ENCODE data around the gene CDAN1. TPM values are rescaled to one million over a fixed set of nuclear protein-coding genes. Genes with fewer than 3 reads are reported as not detected.
"Not testable (repeated sequence)": the region's sequence is repeated elsewhere in the genome, so short reads cannot be mapped to it uniquely, and the experiment has no call there.

The CDAN1 gene
- total RNA-seq, 3 donors from 2014 or later (not counting 1 experiment from before 2014, with no cell fraction given), result 18.1 to 36.9 (median 34.9) TPM

GRCh38 chr15:42686281-42686680 lies 50.6 kb downstream of the CDAN1 start:
- no peaks in the 10 kb centered on the region for H3K27me3 ChIP-seq (ENCODE audit: control insufficient read depth, insufficient read depth, low read length)
- H3K36me3 ChIP-seq (ENCODE audit: control insufficient read depth, insufficient read depth, low read length), result peaks cover 37% of the 10 kb centered on the region
- Mint-ChIP-seq H3K9me3 (no peaks in the 10 kb centered on the region), H3K27ac (no peak overlapping the region), H3K27me3 (ENCODE audit: low read depth in 2 of 2) (no peaks in the 10 kb centered on the region), H3K4me3 (no peak overlapping the region), H3K36me3 (no peaks in the 10 kb centered on the region), H3K4me1 (peaks cover 10 to 14% of the 10 kb centered on the region in 2 donors)
- DNase-seq (no peak), ATAC-seq (no peak)
- peaks cover 8% of the 10 kb centered on the region for H3K4me1 ChIP-seq (ENCODE audit: control insufficient read depth, insufficient read depth, low read length)
- H3K9me3 ChIP-seq (ENCODE audit: control insufficient read depth, insufficient read depth, low read length), result no peaks in the 10 kb centered on the region
- H3K4me3 ChIP-seq (ENCODE audit: low read length), result no peak overlapping the region
- no peak overlapping the region for H3K27ac ChIP-seq (ENCODE audit: low read length)
- WGBS (ENCODE audit: insufficient coverage), result 95% methylated on average over 8 of the region's 8 CpGs
- intact Hi-C loops (cut with micrococcal nuclease), result no loop called here
- TF ChIP-seq CTCF (IDR thresholded peaks at IDR 0.05), result no peak

- no peaks in the 10 kb centered on the region for H3K4me1 ChIP-seq (ENCODE audit: control insufficient read depth, insufficient read depth, low read length)
- no peak for DNase-seq
- TF ChIP-seq CTCF (IDR thresholded peaks at IDR 0.05), result no peak
- no peaks in the 10 kb centered on the region for H3K27me3 Mint-ChIP-seq (ENCODE audit: low read depth in 2 of 2)
- H3K27me3 ChIP-seq (ENCODE audit: control insufficient read depth, insufficient read depth, low read length), result no peaks in the 10 kb centered on the region
- WGBS (ENCODE audit: insufficient coverage), result 95% methylated on average over 6 of the region's 6 CpGs
- no peaks in the 10 kb centered on the region for H3K36me3 Mint-ChIP-seq
- H3K27ac Mint-ChIP-seq, result no peak overlapping the region
- intact Hi-C loops (cut with micrococcal nuclease), result no loop called here
- no peaks in the 10 kb centered on the region for H3K9me3 Mint-ChIP-seq
- H3K4me1 Mint-ChIP-seq, result no peaks in the 10 kb centered on the region
- H3K36me3 ChIP-seq (ENCODE audit: control insufficient read depth, insufficient read depth, low read length), result peaks cover 35% of the 10 kb centered on the region
- no peak overlapping the region for H3K27ac ChIP-seq (ENCODE audit: low read length)
- H3K4me3 ChIP-seq (ENCODE audit: low read length), result no peak overlapping the region
- H3K4me3 Mint-ChIP-seq, result no peak overlapping the region
- no peak for ATAC-seq
- no peaks in the 10 kb centered on the region for H3K9me3 ChIP-seq (ENCODE audit: control insufficient read depth, insufficient read depth, low read length)
Measured at GRCh38 chr15:42681119-42681518, 55.8 kb downstream of the CDAN1 start.

GRCh38 chr15:42680142-42680482 lies 56.8 kb downstream of the CDAN1 start:
- H3K36me3 Mint-ChIP-seq; H3K4me1 Mint-ChIP-seq; H3K4me1 ChIP-seq (ENCODE audit: control insufficient read depth, insufficient read depth, low read length); H3K9me3 Mint-ChIP-seq; H3K27me3 Mint-ChIP-seq (ENCODE audit: low read depth in 2 of 2); H3K27ac Mint-ChIP-seq; intact Hi-C loops (cut with micrococcal nuclease); H3K4me3 ChIP-seq (ENCODE audit: low read length); H3K27me3 ChIP-seq (ENCODE audit: control insufficient read depth, insufficient read depth, low read length); ATAC-seq; H3K27ac ChIP-seq (ENCODE audit: low read length); DNase-seq; H3K9me3 ChIP-seq (ENCODE audit: control insufficient read depth, insufficient read depth, low read length); H3K4me3 Mint-ChIP-seq: not testable (repeated sequence)
- peaks cover 39% of the 10 kb centered on the region for H3K36me3 ChIP-seq (ENCODE audit: control insufficient read depth, insufficient read depth, low read length)
- 84% methylated on average over 4 of the region's 5 CpGs for WGBS (ENCODE audit: insufficient coverage)

- H3K27ac ChIP-seq (ENCODE audit: low read length), result no peak overlapping the region
- no peak for DNase-seq
- H3K4me3 Mint-ChIP-seq, result no peak overlapping the region
- H3K4me1 ChIP-seq (ENCODE audit: control insufficient read depth, insufficient read depth, low read length), result no peaks in the 10 kb centered on the region
- intact Hi-C loops (cut with micrococcal nuclease), result no loop called here
- H3K9me3 Mint-ChIP-seq, result no peaks in the 10 kb centered on the region
- H3K27ac Mint-ChIP-seq, result no peak overlapping the region
- H3K36me3 Mint-ChIP-seq, result no peaks in the 10 kb centered on the region
- no peak for ATAC-seq
- H3K9me3 ChIP-seq (ENCODE audit: control insufficient read depth, insufficient read depth, low read length), result no peaks in the 10 kb centered on the region
- H3K4me3 ChIP-seq (ENCODE audit: low read length), result no peak overlapping the region
- H3K36me3 ChIP-seq (ENCODE audit: control insufficient read depth, insufficient read depth, low read length), result peaks cover 33% of the 10 kb centered on the region
- WGBS (ENCODE audit: insufficient coverage), result 95% methylated on average over 7 of the region's 7 CpGs
- no peaks in the 10 kb centered on the region for H3K27me3 Mint-ChIP-seq (ENCODE audit: low read depth in 2 of 2)
- TF ChIP-seq CTCF (IDR thresholded peaks at IDR 0.05), result no peak
- H3K27me3 ChIP-seq (ENCODE audit: control insufficient read depth, insufficient read depth, low read length), result no peaks in the 10 kb centered on the region
- no peaks in the 10 kb centered on the region for H3K4me1 Mint-ChIP-seq
Measured at GRCh38 chr15:42679285-42680141, 57.4 kb downstream of the CDAN1 start.
